ENCODE data around the gene LAMA1.

GRCh38 chr18:7139409-7139808 is 21.8 kb upstream of the LAMA1 start:
- TF ChIP-seq CTCF (IDR thresholded peaks at IDR 0.05) (no peak), POLR2A (IDR thresholded peaks at IDR 0.05) (no peak), POLR2AphosphoS5 (IDR thresholded peaks at IDR 0.05) (no peak), EP300 (IDR thresholded peaks at IDR 0.05) (no peak)
